GM10266 (cell line): ENCODE data around the gene SKI.

Experiments used
- DNase-seq: peaks from one replicate; pipeline ENCODE4 v3.0.0; 2012; ENCODE audit errors: extremely low spot score
- TF ChIP-seq, protein P1 (sequence below): IDR thresholded peaks from 2 replicates; pipeline ENCODE4 v1.5.1; 2012; ENCODE audit warnings: mild to moderate bottlenecking, low read depth; ENCODE audit not compliant: control insufficient read depth, insufficient read depth; ENCODE audit errors: missing control alignments

SKI gene

DNA sequence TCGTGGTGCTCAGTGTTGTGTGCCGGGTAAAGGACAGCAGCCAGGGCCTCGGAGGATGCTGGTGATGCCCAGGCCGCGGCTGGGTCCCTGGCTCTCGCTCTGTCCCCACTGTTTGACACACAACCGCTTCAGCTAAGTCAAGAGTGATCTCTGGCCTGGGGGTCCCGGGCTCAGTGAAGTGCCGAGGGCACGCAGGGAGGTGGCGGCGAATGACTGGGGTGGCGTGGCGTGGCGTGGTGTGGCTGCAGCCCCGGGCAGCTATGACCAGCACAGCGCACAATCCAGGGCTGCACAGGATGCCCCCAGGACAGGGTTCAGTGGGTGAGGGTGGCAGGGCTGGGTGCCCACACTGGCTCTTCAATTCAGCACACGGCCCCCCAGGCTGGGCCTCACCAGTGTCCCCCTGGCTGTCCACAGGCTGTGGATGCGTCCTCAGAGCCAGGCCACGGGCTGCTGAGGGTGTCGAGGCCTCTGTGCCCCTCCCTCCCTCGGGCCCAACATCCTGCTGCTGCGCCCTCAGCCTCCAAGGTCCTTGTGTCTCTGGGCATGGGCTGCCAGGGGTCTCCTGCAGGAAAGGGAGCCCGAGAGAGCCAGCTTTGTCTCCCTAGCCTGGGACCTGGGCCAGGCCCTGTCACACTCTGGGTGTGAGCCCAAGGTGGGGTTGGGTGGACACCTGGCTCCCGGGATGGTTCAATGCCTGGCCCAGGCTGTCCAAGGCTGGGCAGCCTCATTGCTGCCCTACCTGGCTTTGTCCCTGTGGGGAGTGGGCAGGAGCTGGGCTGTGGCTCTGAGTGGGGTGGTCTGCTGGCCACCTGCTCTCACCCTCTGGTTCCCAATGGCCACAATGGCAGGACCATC lies 12.0 kb upstream of the SKI start:
- TF ChIP-seq, protein P1, sequence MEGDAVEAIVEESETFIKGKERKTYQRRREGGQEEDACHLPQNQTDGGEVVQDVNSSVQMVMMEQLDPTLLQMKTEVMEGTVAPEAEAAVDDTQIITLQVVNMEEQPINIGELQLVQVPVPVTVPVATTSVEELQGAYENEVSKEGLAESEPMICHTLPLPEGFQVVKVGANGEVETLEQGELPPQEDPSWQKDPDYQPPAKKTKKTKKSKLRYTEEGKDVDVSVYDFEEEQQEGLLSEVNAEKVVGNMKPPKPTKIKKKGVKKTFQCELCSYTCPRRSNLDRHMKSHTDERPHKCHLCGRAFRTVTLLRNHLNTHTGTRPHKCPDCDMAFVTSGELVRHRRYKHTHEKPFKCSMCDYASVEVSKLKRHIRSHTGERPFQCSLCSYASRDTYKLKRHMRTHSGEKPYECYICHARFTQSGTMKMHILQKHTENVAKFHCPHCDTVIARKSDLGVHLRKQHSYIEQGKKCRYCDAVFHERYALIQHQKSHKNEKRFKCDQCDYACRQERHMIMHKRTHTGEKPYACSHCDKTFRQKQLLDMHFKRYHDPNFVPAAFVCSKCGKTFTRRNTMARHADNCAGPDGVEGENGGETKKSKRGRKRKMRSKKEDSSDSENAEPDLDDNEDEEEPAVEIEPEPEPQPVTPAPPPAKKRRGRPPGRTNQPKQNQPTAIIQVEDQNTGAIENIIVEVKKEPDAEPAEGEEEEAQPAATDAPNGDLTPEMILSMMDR = no peak

DNA sequence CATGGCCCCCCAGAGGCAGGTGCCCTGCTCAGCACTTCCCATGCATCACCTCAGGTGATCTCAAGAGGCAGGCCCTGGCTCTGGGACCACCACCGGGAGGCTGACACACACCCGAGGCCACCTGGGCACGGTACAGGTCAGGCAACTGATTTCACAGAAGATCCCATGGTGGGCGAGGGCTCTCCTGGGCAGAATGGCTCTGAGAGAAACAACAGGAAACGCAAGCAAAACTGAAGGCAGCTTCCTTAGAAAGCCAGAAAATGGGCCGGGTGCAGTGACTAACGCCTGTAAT lies 11.4 kb upstream of the SKI start:
- TF ChIP-seq, protein P1 = no peak
- DNase-seq = no peak

More for the DNA sequence above, 12.0 kb upstream of the SKI start:
- DNase-seq = no peak

DNA sequence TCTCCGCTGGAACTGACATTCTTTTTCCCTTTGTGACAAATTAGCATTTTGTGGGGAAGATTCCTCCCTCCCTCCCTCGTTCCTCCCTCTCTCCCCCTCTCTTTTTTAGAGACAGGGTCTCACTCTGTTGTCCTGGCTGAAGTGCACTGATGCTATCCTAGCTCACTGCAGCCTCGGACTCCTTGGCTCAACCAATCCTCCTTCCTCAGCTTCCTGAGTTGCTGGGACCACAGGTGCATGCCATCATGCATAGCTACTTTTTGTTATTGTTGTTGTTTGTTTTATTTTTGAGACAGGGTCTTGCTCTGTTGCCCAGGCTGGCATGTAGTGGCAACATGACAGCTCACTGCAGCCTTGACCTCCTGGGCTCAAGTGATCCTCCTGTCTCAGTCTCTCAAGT lies 6.8 kb upstream of the SKI start:
- TF ChIP-seq, protein P1 = no peak
- DNase-seq = no peak

DNA sequence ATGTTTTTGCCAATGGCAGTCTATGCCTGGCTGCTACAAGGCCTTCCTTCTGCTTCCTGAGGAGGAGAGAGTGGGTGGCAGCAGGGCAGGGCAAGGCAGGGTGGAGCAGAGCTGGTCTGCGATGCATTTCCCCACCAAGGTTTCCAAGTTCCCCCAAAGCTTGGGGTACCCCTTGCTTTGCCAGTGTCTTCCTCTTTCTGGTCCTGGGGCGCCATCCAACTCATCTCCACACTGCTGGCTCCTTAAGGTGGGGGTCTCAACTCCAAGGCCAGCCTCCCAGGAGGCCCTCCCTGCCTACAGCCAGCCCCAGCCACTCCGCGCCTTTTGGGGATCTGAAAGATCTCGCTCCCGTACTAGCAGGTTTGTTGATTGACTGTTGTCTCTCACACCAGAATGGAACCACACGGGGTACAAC lies 3.9 kb upstream of the SKI start:
- DNase-seq = no peak
- TF ChIP-seq, protein P1 = no peak

DNA sequence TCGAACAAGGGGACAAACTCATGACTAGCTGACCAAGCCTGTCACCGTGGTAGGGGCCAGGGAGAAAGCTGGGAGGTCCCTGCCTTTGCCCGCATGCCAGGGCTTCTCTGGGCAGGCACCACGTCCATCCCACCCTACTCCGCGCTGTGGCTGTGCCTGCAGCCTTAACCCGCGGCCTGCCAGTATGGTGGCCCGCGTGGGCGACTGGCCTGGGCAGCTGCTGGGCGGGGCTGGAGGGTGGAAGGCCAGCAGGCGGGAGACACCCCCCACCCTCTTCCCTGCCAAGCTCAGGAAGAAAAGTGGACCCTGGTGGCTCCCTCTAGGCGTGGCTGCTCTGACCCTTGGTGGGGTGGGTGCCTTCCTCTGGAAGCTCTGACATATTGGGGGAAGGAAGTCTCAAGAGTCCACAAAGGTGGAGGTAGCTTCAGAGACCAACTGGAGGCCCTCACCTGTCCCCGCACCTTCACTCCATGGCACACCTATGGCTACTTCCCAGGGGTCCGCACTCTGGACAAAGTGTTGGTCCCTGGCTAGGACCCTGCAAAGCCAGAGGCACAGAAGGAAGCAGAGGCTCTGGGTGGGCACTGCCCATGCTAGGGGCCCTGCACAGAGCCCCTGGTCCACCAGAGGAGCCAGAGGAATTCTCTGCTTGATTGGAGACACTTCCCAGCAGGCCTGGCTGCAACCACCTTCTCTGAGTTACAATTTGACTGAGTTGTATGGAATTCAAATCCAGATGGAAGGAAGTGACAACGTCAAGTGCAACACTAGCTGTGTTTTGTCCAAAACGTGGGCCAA lies 3.3 kb upstream of the SKI start:
- TF ChIP-seq, protein P1 = no peak
- no peak for DNase-seq

DNA sequence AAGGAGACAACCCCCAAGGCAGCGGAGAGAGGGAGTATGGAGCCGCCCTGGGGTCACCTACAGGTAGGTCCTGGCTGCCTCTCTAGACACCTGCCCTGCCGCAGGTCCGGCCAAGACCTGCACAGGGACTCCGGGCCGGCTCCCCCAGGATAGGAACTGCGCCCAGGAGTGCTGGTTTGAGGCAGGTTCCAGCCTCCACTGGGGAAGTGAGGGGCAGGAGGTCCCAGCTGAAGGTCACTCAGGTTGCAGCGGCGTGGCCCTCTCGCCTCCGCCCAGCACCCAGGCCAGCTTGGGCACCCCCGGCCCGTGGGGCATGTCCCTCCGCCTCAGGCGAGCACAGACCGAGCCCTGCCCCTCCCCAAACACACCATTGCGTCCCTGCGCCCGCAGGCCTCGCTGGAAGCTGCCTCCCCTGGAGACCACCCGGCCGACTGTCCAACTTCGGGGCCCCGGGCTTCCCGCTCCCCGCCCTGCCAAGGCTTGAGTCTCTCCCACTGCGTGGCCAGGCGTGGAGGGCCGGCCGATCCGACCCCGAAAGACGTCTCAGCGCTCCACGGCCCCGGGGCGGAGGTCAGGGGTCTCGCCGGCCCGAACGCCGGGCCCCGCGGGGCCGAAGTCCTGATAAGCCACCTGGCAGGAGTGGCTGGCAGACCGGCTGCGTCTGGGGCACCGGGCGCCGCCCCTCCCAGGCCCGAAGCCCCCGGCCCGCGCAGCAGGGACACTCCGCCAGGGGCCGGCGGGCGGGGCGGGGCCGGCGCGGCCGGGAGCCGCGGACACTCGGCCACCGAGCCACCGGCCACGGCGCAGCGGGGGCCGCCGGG lies 1.4 kb upstream of the SKI start:
- DNase-seq = no peak
- TF ChIP-seq, protein P1 = no peak
